K562 (cell line): ENCODE measurements around the gene FOXL2NB. TPM values are rescaled to one million over a fixed set of nuclear protein-coding genes. Genes with fewer than 3 reads are reported as not detected.

ENCODE experiments used
- AFF4 ChIP-seq: sonication (generic); formaldehyde crosslinking; IDR thresholded peaks from 2 replicates; pipeline ENCODE4 v1.8.0; 2023; ENCODE audit warnings: mild to moderate bottlenecking, missing genetic modification reagents
- CTCFL ChIP-seq: IDR thresholded peaks from 2 replicates; pipeline ENCODE4 v1.6.1; 2011; ENCODE audit warnings: borderline replicate concordance, low read depth, mild to moderate bottlenecking, moderate library complexity, low read length; ENCODE audit not compliant: insufficient read depth, poor library complexity, severe bottlenecking
- GATAD2B ChIP-seq: fragments of 450-650 bp; IDR thresholded peaks from 2 replicates; pipeline ENCODE4 v1.6.1; 2017; ENCODE audit warnings: mild to moderate bottlenecking, borderline replicate concordance
- GTF2E2 ChIP-seq: fragments of 200-800 bp; sonication (Bioruptor generic); IDR thresholded peaks from 2 replicates; pipeline ENCODE4 v1.6.1; 2016; ENCODE audit warnings: missing genetic modification characterization, missing compliant biosample characterization
- HDAC2 ChIP-seq: fragments of 450-650 bp; IDR thresholded peaks from 2 replicates; pipeline ENCODE4 v1.6.1; 2016; ENCODE audit warnings: mild to moderate bottlenecking
- LEF1 ChIP-seq: fragments of 450-650 bp; IDR thresholded peaks from 2 replicates; pipeline ENCODE4 v1.6.1; 2016; ENCODE audit warnings: mild to moderate bottlenecking
- MXI1 ChIP-seq: IDR thresholded peaks from 2 replicates; pipeline ENCODE4 v1.6.1; 2011; ENCODE audit warnings: low read depth, mild to moderate bottlenecking, improper control_type of control experiment, low read length
- NONO ChIP-seq, 2 experiments: fragments of 200-400 bp in 1 of 2; fragments of 450-650 bp in 1 of 2; formaldehyde crosslinking in 1 of 2; IDR thresholded peaks; 2 replicates each; pipeline ENCODE4 v1.6.1; 2017; ENCODE audit warnings: low read depth in 2 of 2, mild to moderate bottlenecking in 2 of 2, moderate library complexity in 2 of 2, low read length in 1 of 2
- POLR2AphosphoS5 ChIP-seq: IDR thresholded peaks from 2 replicates; pipeline ENCODE4 v1.6.1; 2011; ENCODE audit warnings: mild to moderate bottlenecking, low read depth, low read length, moderate library complexity; ENCODE audit not compliant: control insufficient read depth, insufficient read depth
- RBM15 ChIP-seq: fragments of 200-400 bp; formaldehyde crosslinking; IDR thresholded peaks from 2 replicates; pipeline ENCODE4 v1.6.1; 2018; ENCODE audit warnings: mild to moderate bottlenecking, low read length, moderate library complexity; ENCODE audit not compliant: insufficient read depth
- SIN3A ChIP-seq, 2 experiments: fragments of 150-350 bp in 1 of 2; IDR thresholded peaks; 2 replicates each; pipeline ENCODE4 v1.6.1; 2011 to 2016; ENCODE audit warnings: borderline replicate concordance in 2 of 2, low read depth in 2 of 2, low read length in 2 of 2, mild to moderate bottlenecking in 2 of 2, moderate library complexity in 2 of 2; ENCODE audit not compliant: control insufficient read depth in 1 of 2
- SMARCE1 ChIP-seq: fragments of 450-650 bp; IDR thresholded peaks from 2 replicates; pipeline ENCODE4 v1.7.1; 2016; ENCODE audit warnings: mild to moderate bottlenecking
- SP1 ChIP-seq: sonication (generic); formaldehyde crosslinking; IDR thresholded peaks from 2 replicates; pipeline ENCODE4 v1.8.1; 2022; ENCODE audit warnings: mild to moderate bottlenecking, missing genetic modification reagents
- SRSF1 ChIP-seq: fragments of 200-400 bp; formaldehyde crosslinking; IDR thresholded peaks from 2 replicates; pipeline ENCODE4 v1.6.1; 2017; ENCODE audit warnings: mild to moderate bottlenecking, low read depth, low read length, moderate library complexity
- ZBTB9 ChIP-seq: fragments of 450-650 bp; formaldehyde crosslinking; IDR thresholded peaks from 2 replicates; pipeline ENCODE4 v1.4.0; 2020; ENCODE audit warnings: mild to moderate bottlenecking, moderate library complexity
- ZNF24 ChIP-seq: fragments of 450-650 bp; IDR thresholded peaks from 2 replicates; pipeline ENCODE4 v1.6.1; 2016
- ZNF57 ChIP-seq: fragments of 450-650 bp; formaldehyde crosslinking; IDR thresholded peaks from 2 replicates; pipeline ENCODE4 v1.4.0; 2020; ENCODE audit warnings: mild to moderate bottlenecking, moderate library complexity
- ZNF76 ChIP-seq: fragments of 250-450 bp; sonication (Bioruptor Pico); IDR thresholded peaks from 2 replicates; pipeline ENCODE4 v1.4.0; 2020; ENCODE audit warnings: mild to moderate bottlenecking, moderate library complexity, borderline replicate concordance
- ZSCAN29 ChIP-seq: fragments of 450-650 bp; IDR thresholded peaks from 2 replicates; pipeline ENCODE4 v1.6.1; 2017
- polyA plus RNA-seq, 8 experiments: library from polyadenylated mRNA; depleted of rRNA in 4 of 8; stranded (reverse) in 5 of 8; unstranded in 3 of 8; fragments of >200 nt; fragmentation: Nextera tagmentation in 2 of 8; fragmentation: Illumina TruSeq in 1 of 8; extraction: Ambion mirVana in 2 of 8; extraction: Trizol in 1 of 8; gene quantifications; 2 replicates each; pipeline versions ENCODE4 v1.2.1 to v1.2.3, GENCODE V29; 2011 to 2014; ENCODE audit warnings: inconsistent platforms in 1 of 8, missing spikeins in 1 of 8
- total RNA-seq, 7 experiments: library from RNA; depleted of rRNA in 6 of 7; stranded (reverse); fragments of >200 nt in 6 of 7; fragmentation: Illumina TruSeq in 2 of 7; extraction: Trizol in 2 of 7; gene quantifications; 2 replicates each; pipeline versions ENCODE4 v1.2.1 to v1.2.3, GENCODE V29; 2011 to 2021; ENCODE audit warnings: low replicate concordance in 1 of 7

FOXL2NB gene
- total and polyA plus RNA-seq, 9 of the 15 experiments (the other 6 are each of a cell fraction or from before 2014, with no cell fraction given): 0.71 to 17.4 (median 9.0) TPM

DNA sequence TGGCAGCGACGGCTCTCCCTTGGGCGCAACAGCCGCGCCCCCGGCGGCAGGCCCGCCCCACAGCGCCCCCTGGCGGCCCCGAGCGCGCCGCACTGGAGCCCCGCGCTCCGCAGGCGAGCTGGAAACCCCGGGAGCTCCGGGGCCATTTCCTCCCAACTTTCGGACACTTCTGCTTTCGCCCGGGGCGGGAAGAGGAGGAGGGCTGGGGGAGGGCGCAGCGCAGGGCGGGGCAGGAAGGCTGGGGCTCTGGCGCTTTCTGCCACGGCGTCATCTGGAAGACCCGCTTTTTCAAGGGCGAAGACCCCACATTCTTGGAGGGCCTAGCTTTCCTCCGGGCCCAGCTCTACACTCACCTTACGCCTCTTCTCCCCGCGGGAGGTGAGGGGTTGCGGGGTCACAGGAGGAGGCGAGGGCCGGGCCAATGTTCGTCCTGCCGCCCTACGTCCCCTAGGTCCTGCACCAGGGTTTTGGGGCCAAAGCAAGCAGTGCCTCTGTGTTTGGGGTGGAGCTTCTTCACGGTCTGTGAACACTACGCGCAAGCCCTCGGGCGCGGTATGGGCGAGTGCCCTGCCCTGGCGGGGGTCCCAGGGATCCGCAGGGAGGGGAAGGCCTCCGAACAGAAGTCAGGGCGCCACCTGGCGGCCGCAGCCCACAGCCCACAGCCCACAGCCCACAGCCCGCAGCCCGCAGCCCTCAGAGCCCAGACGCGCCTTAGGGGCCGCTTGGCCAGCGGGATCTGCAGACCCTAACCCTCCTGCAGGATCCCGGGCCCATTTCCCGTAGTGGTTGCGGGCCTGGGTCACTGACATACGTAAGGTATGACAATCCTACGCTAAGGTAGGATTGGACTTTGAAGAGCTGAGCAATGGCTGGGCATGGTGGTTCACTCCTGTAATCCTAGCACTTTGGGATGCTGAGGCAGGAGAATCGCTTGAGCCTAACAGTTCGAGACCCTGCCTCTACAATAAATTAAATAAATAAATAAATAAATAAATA is 31.2 kb upstream of the FOXL2NB start (continued):
- peak; percentile 95 for TF ChIP-seq CTCFL
- no peak for TF ChIP-seq ZNF57 (CRISPR knock-in tag)
- TF ChIP-seq AFF4 (CRISPR knock-in tag): peak; percentile 48
- no peak for TF ChIP-seq RBM15
- TF ChIP-seq SP1 (CRISPR knock-in tag): peak; percentile 81; the same call in 1 of the 2 replicates
- peak; percentile 95 for TF ChIP-seq GATAD2B
- 0 out of 2 replicates have a peak, but pooled peaks have one; percentile 28 for TF ChIP-seq MXI1
- peak; percentile 81 for TF ChIP-seq GTF2E2
- TF ChIP-seq ZNF76 (CRISPR knock-in tag): no peak
- TF ChIP-seq LEF1: no peak
- 0 out of 2 replicates have a peak, but pooled peaks have one; percentile 67 for TF ChIP-seq SRSF1
- TF ChIP-seq HDAC2: 0 out of 2 replicates have a peak, but pooled peaks have one; percentile 51
- peak; percentile 23 for TF ChIP-seq SMARCE1
- peak; percentile 53 for TF ChIP-seq POLR2AphosphoS5
- TF ChIP-seq SIN3A (IDR thresholded peaks at IDR 0.05; ENCODE audit: borderline replicate concordance in 2 of 2, control insufficient read depth in 1 of 2, low read depth in 2 of 2, low read length in 2 of 2): peak in 1 of 2 experiments; percentile 43; a peak in 1 of 4 replicates
- TF ChIP-seq ZBTB9 (CRISPR knock-in tag): 0 out of 2 replicates have a peak, but pooled peaks have one; percentile 57
- peak in 1 of 2 experiments; percentile 81; a peak in 2 of 4 replicates for TF ChIP-seq NONO (IDR thresholded peaks at IDR 0.05; ENCODE audit: low read depth in 2 of 2, low read length in 1 of 2)
- peak; percentile 17; the same call in 1 of the 2 replicates for TF ChIP-seq ZSCAN29
- TF ChIP-seq ZNF24: peak; percentile 38; the same call in 1 of the 2 replicates
